ENCODE measurements around the gene ALK.

The ALK gene

DNA sequence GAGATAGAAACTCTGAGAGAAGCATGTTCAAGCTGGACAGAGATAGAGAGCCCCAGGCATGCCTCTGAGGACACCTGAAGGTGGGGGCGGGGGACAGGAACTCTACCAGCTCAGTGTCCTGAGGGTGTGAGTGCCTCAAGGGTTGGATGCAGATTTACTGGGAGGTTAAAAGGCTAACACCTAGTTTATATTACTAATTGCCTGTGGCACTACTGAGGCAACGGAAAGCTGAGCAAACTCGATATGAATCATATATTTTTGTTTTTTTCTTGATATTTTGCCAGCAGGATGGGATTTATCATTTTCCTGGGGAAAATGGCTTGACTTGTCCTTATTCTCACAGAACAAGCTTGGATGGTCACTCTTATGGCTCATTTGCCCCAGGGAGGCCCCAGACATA is 319.5 kb downstream of the ALK start:
- TF ChIP-seq POLR2AphosphoS5 (IDR thresholded peaks at IDR 0.05; ENCODE audit: low read depth, low read length) (no peak), FOXP2 (optimal IDR thresholded peaks at IDR 0.05; ENCODE audit: borderline replicate concordance, extremely low read depth, extremely low read length, insufficient read depth) (no peak), SIN3A (IDR thresholded peaks at IDR 0.05; ENCODE audit: borderline replicate concordance, insufficient read depth, low read length) (no peak), TAF1 (IDR thresholded peaks at IDR 0.05; ENCODE audit: borderline replicate concordance, insufficient read depth, low read length) (no peak)
- TF ChIP-seq, protein P1, sequence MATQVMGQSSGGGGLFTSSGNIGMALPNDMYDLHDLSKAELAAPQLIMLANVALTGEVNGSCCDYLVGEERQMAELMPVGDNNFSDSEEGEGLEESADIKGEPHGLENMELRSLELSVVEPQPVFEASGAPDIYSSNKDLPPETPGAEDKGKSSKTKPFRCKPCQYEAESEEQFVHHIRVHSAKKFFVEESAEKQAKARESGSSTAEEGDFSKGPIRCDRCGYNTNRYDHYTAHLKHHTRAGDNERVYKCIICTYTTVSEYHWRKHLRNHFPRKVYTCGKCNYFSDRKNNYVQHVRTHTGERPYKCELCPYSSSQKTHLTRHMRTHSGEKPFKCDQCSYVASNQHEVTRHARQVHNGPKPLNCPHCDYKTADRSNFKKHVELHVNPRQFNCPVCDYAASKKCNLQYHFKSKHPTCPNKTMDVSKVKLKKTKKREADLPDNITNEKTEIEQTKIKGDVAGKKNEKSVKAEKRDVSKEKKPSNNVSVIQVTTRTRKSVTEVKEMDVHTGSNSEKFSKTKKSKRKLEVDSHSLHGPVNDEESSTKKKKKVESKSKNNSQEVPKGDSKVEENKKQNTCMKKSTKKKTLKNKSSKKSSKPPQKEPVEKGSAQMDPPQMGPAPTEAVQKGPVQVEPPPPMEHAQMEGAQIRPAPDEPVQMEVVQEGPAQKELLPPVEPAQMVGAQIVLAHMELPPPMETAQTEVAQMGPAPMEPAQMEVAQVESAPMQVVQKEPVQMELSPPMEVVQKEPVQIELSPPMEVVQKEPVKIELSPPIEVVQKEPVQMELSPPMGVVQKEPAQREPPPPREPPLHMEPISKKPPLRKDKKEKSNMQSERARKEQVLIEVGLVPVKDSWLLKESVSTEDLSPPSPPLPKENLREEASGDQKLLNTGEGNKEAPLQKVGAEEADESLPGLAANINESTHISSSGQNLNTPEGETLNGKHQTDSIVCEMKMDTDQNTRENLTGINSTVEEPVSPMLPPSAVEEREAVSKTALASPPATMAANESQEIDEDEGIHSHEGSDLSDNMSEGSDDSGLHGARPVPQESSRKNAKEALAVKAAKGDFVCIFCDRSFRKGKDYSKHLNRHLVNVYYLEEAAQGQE (IDR thresholded peaks at IDR 0.05; ENCODE audit: insufficient read depth in 1 of 2, low read depth in 2 of 2, low read length in 2 of 2), result no peak

DNA sequence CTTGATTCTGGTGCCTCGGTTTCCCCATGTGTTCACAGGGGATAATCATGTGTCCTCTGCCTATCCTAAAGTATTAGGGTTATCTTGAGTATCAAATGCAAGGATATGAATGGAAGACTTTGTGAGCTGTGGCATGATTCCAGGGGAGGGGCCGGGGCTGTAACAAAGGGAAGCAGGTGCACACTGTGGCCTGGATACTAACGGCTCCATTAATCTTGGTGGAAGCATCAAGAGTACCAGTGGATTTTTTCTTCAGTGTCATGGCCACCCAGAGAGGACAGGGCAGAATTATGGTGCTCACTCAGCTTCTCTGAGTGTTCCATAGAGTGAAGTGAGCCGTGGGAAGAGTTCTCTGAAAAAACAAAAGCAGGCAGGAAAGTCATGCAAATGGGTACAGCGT is 320.1 kb downstream of the ALK start:
- TF ChIP-seq SIN3A (IDR thresholded peaks at IDR 0.05; ENCODE audit: borderline replicate concordance, insufficient read depth, low read length) (no peak), POLR2AphosphoS5 (IDR thresholded peaks at IDR 0.05; ENCODE audit: low read depth, low read length) (no peak), TAF1 (IDR thresholded peaks at IDR 0.05; ENCODE audit: borderline replicate concordance, insufficient read depth, low read length) (no peak), FOXP2 (optimal IDR thresholded peaks at IDR 0.05; ENCODE audit: borderline replicate concordance, extremely low read depth, extremely low read length, insufficient read depth) (no peak)
- TF ChIP-seq, protein P1 (IDR thresholded peaks at IDR 0.05; ENCODE audit: insufficient read depth in 1 of 2, low read depth in 2 of 2, low read length in 2 of 2), result no peak

DNA sequence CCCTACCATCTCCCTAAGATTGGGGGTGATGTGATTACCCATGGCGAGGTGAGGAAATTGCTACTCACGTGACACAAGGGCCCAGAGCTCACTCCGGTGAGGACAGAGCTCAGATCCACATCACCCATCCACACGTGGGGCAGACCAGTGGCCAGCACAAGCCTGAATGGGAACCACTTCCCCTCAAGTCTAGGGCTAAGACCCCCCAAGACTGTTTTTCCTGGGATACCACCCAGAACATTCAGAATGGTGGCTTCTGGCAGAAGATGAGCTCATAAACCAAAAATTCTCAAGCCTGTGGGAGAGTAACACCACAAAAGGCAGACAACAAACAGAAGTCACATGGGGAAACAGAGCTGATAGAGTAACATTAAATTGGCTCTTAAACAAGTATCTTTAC is 321.4 kb downstream of the ALK start:
- no peak for TF ChIP-seq FOXP2 (optimal IDR thresholded peaks at IDR 0.05; ENCODE audit: borderline replicate concordance, extremely low read depth, extremely low read length, insufficient read depth)
- TF ChIP-seq SIN3A (IDR thresholded peaks at IDR 0.05; ENCODE audit: borderline replicate concordance, insufficient read depth, low read length), result no peak
- TF ChIP-seq, protein P1 (IDR thresholded peaks at IDR 0.05; ENCODE audit: insufficient read depth in 1 of 2, low read depth in 2 of 2, low read length in 2 of 2), result no peak
- no peak for TF ChIP-seq TAF1 (IDR thresholded peaks at IDR 0.05; ENCODE audit: borderline replicate concordance, insufficient read depth, low read length)
- TF ChIP-seq POLR2AphosphoS5 (IDR thresholded peaks at IDR 0.05; ENCODE audit: low read depth, low read length), result no peak

DNA sequence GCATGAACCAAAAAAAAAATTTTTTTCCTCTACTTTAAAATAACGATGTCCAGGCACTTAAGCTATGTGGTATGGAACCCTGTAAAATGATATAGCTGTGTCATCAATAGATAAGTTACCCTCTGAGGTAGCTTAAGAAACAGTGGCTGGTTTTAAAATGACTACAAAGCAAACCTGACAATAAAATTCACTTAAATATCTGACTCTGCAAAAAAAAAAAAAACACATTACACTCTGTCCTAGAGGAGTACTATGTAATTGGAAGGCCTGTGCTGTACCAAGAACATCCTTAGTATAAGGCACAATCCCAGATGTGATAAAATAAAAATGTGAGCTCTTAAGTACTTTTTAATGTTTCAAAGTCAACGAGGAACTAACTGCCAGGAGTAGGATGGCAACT is 322.4 kb downstream of the ALK start:
- TF ChIP-seq POLR2AphosphoS5 (IDR thresholded peaks at IDR 0.05; ENCODE audit: low read depth, low read length) (no peak), FOXP2 (optimal IDR thresholded peaks at IDR 0.05; ENCODE audit: borderline replicate concordance, extremely low read depth, extremely low read length, insufficient read depth) (no peak), SIN3A (IDR thresholded peaks at IDR 0.05; ENCODE audit: borderline replicate concordance, insufficient read depth, low read length) (no peak), TAF1 (IDR thresholded peaks at IDR 0.05; ENCODE audit: borderline replicate concordance, insufficient read depth, low read length) (no peak)
- TF ChIP-seq, protein P1 (IDR thresholded peaks at IDR 0.05; ENCODE audit: insufficient read depth in 1 of 2, low read depth in 2 of 2, low read length in 2 of 2), result no peak

DNA sequence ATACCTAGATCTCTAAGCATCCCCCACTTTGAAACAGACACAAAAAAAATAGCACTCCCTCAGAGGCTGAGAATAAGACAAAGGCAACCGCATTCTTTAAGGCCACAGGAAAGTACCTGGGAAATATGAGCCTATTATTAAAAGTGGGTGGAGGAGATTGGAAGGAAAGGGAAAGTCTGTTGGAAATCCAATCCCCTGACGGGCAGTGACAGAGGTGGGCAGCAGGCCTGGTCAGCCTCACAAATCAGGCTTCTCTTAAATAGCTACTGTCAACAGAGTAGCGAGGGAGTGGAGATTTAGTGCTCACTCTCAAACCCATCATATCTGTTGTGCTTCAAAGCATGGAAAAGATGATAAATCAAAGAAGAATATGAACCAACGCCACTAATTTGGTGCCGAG is 324.4 kb downstream of the ALK start:
- no peak for TF ChIP-seq TAF1 (IDR thresholded peaks at IDR 0.05; ENCODE audit: borderline replicate concordance, insufficient read depth, low read length)
- TF ChIP-seq, protein P1 (IDR thresholded peaks at IDR 0.05; ENCODE audit: insufficient read depth in 1 of 2, low read depth in 2 of 2, low read length in 2 of 2), result no peak
- no peak for TF ChIP-seq FOXP2 (optimal IDR thresholded peaks at IDR 0.05; ENCODE audit: borderline replicate concordance, extremely low read depth, extremely low read length, insufficient read depth)
